ENCODE results near the gene CCDC191. TPM values are rescaled to one million over a fixed set of nuclear protein-coding genes. Genes with fewer than 3 reads are reported as not detected.

The CCDC191 gene
- total and polyA plus RNA-seq, 2 donors (not counting 1 experiment from before 2014, with no cell fraction given) = 1.7 to 3.3 TPM

DNA sequence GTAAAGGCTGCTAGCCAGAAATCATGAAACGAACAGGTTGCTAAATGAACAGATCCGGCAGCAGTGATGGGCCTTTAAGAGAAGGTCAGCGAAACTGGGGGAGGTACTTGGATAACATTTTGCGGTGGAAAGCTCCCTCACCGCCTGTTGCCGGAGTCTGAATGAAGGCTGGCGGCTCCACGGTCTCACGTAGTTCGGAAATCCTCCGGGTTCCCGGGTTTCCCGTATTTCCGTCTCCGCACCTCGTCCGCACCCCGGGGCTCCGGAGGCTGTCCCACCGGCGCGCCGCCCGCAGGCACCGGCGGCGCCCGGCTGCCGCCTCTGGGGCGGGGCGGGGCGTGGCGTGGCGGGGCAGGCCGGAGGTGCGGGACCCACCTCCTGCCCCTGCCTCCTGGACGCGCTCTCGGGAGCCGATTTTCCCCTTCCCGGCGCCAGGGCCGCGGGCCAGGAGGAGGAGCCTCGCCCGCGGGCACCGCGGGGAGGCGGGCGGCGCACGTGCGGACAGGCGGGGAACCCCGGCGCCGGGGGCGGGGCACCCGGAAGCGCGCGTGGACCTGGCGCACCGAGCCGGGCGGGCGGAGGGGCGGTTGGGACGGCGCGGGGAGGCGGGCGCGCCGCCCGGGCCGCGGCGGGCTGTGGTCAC, 108.8 kb downstream of the CCDC191 start, which contains the start of gene ZDHHC23:
Gene ZDHHC23 (plus strand): TSS at position 642 of the 643 bp plus-strand sequence. CDS start 790 bp downstream, outside the sequence.
- H3K79me2 ChIP-seq (ENCODE audit: control insufficient read depth, insufficient read depth, low read length) = no peaks in the 10 kb centered on the region
- no peak within 1 kb of the TSS for H3K27ac ChIP-seq (ENCODE audit: insufficient read depth, low read length)
- no peak for TF ChIP-seq CTCF (conservative IDR thresholded peaks at IDR 0.05 in 1 of 2, IDR thresholded peaks at IDR 0.05 in 1 of 2; ENCODE audit: low read depth in 1 of 2, low read length in 2 of 2)
- no peak for TF ChIP-seq EZH2 (IDR thresholded peaks at IDR 0.05; ENCODE audit: low read length, missing control alignments)
- no peaks in the 10 kb centered on the region for H3K36me3 ChIP-seq (ENCODE audit: control insufficient read depth, insufficient read depth, low read length)
- H3K4me3 ChIP-seq (replicated peaks in 1 of 4; ENCODE audit: control extremely low read depth in 1 of 4, insufficient read depth in 1 of 4, low read depth in 3 of 4, low read length in 4 of 4) = peak within 1 kb of the TSS; percentile 54 to 76 (median 60)
- no peaks in the 10 kb centered on the region for H4K20me1 ChIP-seq (ENCODE audit: control insufficient read depth, extremely low read depth, insufficient read depth, low read length)
- H3K9me3 ChIP-seq (ENCODE audit: control insufficient read depth, insufficient read depth, low read depth, low read length) = no peaks in the 10 kb centered on the region
- DNase-seq (ENCODE audit: low read depth in 2 of 2) = peak; percentile 42 to 60
- H3K9ac ChIP-seq (ENCODE audit: insufficient read depth, low read length) = no peak within 1 kb of the TSS
- peak within 1 kb of the TSS; percentile 92 for H3K4me2 ChIP-seq (ENCODE audit: extremely low read depth, insufficient read depth, low read length)
- H3K4me1 ChIP-seq (ENCODE audit: control insufficient read depth, extremely low read depth, insufficient read depth, low read length) = no peaks in the 10 kb centered on the region
- peak within 1 kb of the TSS; percentile 79 for H2AFZ ChIP-seq (ENCODE audit: low read length)
- peaks cover 11% of the 10 kb centered on the region for H3K27me3 ChIP-seq (ENCODE audit: control insufficient read depth, insufficient read depth, low read length)

DNA sequence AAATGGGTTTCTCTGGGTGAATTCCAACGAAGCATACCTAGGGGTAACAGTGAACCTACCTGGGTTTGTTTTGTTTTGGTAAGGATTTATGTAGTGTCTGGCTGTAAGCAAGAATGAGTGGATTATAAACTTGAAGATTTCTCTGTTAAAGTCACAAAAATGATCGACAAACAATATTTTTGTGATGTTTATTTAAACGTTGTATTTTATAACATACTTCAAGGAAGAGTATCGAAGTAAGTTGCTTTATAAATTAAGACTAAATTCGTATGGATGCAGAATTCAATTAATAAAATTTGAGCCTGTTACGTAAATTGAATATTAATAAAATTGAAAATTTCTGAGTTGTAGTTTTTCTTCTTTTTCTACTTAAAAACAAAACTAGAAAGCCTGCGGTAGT, 109.5 kb downstream of the CCDC191 start:
- Histone ChIP-seq H4K20me1 (ENCODE audit: control insufficient read depth, extremely low read depth, insufficient read depth, low read length) (no peaks in the 10 kb centered on the region), H3K27me3 (ENCODE audit: control insufficient read depth, insufficient read depth, low read length) (peaks cover 11% of the 10 kb centered on the region), H3K9me3 (ENCODE audit: control insufficient read depth, insufficient read depth, low read depth, low read length) (no peaks in the 10 kb centered on the region), H2AFZ (ENCODE audit: low read length) (no peak overlapping the region), H3K4me3 (replicated peaks in 1 of 4; ENCODE audit: control extremely low read depth in 1 of 4, insufficient read depth in 1 of 4, low read depth in 3 of 4, low read length in 4 of 4) (peak overlapping the region in 3 of 4 experiments; percentile 57 to 76 (median 63)), H3K27ac (ENCODE audit: insufficient read depth, low read length) (no peak overlapping the region), H3K4me2 (ENCODE audit: extremely low read depth, insufficient read depth, low read length) (peak overlapping the region; percentile 92), H3K9ac (ENCODE audit: insufficient read depth, low read length) (no peak overlapping the region), H3K36me3 (ENCODE audit: control insufficient read depth, insufficient read depth, low read length) (no peaks in the 10 kb centered on the region), H3K4me1 (ENCODE audit: control insufficient read depth, extremely low read depth, insufficient read depth, low read length) (no peaks in the 10 kb centered on the region), H3K79me2 (ENCODE audit: control insufficient read depth, insufficient read depth, low read length) (no peaks in the 10 kb centered on the region)
- DNase-seq (ENCODE audit: low read depth in 2 of 2) = no peak
- TF ChIP-seq CTCF (conservative IDR thresholded peaks at IDR 0.05 in 1 of 2, IDR thresholded peaks at IDR 0.05 in 1 of 2; ENCODE audit: low read depth in 1 of 2, low read length in 2 of 2) (no peak), EZH2 (IDR thresholded peaks at IDR 0.05; ENCODE audit: low read length, missing control alignments) (no peak)

DNA sequence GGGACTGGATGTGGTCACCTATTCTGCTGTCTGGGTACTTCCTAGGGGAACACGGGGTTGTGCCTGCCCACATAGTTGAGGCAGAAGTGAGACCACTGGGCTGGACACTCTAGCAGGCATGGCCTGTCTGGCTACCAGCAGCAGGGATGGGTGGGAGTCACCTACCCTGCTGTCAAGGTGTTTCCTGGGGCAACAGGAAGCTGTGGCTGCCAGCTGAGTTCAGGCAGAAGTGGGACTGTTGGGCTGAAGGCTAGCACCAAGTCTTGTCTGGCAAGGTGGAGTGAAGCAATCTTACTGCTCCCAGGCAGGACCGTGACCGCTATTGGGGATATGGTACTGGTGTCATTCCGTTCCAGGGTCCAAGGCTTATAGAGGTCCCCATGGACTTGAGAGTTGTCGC, 128.8 kb downstream of the CCDC191 start:
- Histone ChIP-seq H3K79me2 (ENCODE audit: control insufficient read depth, insufficient read depth, low read length) (no peaks in the 10 kb centered on the region), H3K9me3 (ENCODE audit: control insufficient read depth, insufficient read depth, low read depth, low read length) (no peaks in the 10 kb centered on the region), H3K4me1 (ENCODE audit: control insufficient read depth, extremely low read depth, insufficient read depth, low read length) (no peaks in the 10 kb centered on the region), H3K27ac (ENCODE audit: insufficient read depth, low read length) (no peak overlapping the region), H3K36me3 (ENCODE audit: control insufficient read depth, insufficient read depth, low read length) (no peaks in the 10 kb centered on the region), H4K20me1 (ENCODE audit: control insufficient read depth, extremely low read depth, insufficient read depth, low read length) (no peaks in the 10 kb centered on the region), H3K27me3 (ENCODE audit: control insufficient read depth, insufficient read depth, low read length) (no peaks in the 10 kb centered on the region), H3K9ac (ENCODE audit: insufficient read depth, low read length) (no peak overlapping the region), H2AFZ (ENCODE audit: low read length) (no peak overlapping the region), H3K4me2 (ENCODE audit: extremely low read depth, insufficient read depth, low read length) (no peak overlapping the region), H3K4me3 (replicated peaks in 1 of 4; ENCODE audit: control extremely low read depth in 1 of 4, insufficient read depth in 1 of 4, low read depth in 3 of 4, low read length in 4 of 4) (no peak overlapping the region)
- TF ChIP-seq EZH2 (IDR thresholded peaks at IDR 0.05; ENCODE audit: low read length, missing control alignments) (no peak), CTCF (conservative IDR thresholded peaks at IDR 0.05 in 1 of 2, IDR thresholded peaks at IDR 0.05 in 1 of 2; ENCODE audit: low read depth in 1 of 2, low read length in 2 of 2) (no peak)
- no peak for DNase-seq (ENCODE audit: low read depth in 2 of 2)
